Dendritic cell treated with granulocyte-macrophage colony-stimulating factor and Interleukin-4, amounts not matched to agents 40 ng/mL and 50 ng/mL, for 4 days (primary cell): ENCODE data around the gene ITGA6.
"Not testable (repeated sequence)": the region's sequence is repeated elsewhere in the genome, so short reads cannot be mapped to it uniquely, and the experiment has no call there.

Experiments used
- H3K27ac Mint-ChIP-seq: one replicate; pipeline ENCODE4 v1.8.0; 2022; ENCODE audit warnings: mild to moderate bottlenecking, mixed read lengths
- H3K27me3 Mint-ChIP-seq: one replicate; pipeline ENCODE4 v1.8.0; 2022; ENCODE audit warnings: mild to moderate bottlenecking, mixed read lengths
- H3K36me3 Mint-ChIP-seq: one replicate; pipeline ENCODE4 v1.8.0; 2022; ENCODE audit warnings: low read depth, mixed read lengths
- H3K4me1 Mint-ChIP-seq: one replicate; pipeline ENCODE4 v1.8.0; 2022; ENCODE audit warnings: low read depth, mixed read lengths
- H3K4me3 Mint-ChIP-seq: one replicate; pipeline ENCODE4 v1.8.0; 2022; ENCODE audit warnings: mild to moderate bottlenecking, moderate library complexity, mixed read lengths
- H3K9me3 Mint-ChIP-seq: one replicate; pipeline ENCODE4 v1.8.0; 2022; ENCODE audit warnings: mixed read lengths
- intact Hi-C: fragments of 100-400 bp; cut with micrococcal nuclease; formaldehyde crosslinking; loops from one replicate; pipeline ENCODE4 v1.15.0; 2022

Gene ITGA6

GRCh38 chr2:172510548-172510947 is 83.2 kb downstream of the ITGA6 start:
- H3K4me1 Mint-ChIP-seq = peaks cover 5% of the 10 kb centered on the region
- H3K4me3 Mint-ChIP-seq = no peak overlapping the region
- no peaks in the 10 kb centered on the region for H3K36me3 Mint-ChIP-seq
- H3K27ac Mint-ChIP-seq = no peak overlapping the region
- H3K27me3 Mint-ChIP-seq = no peaks in the 10 kb centered on the region
- peaks cover 32% of the 10 kb centered on the region for H3K9me3 Mint-ChIP-seq
- intact Hi-C loops = no loop called here

- H3K27ac Mint-ChIP-seq = no peak overlapping the region
Measured at GRCh38 chr2:172512810-172513523, 85.6 kb downstream of the ITGA6 start.

DNA sequence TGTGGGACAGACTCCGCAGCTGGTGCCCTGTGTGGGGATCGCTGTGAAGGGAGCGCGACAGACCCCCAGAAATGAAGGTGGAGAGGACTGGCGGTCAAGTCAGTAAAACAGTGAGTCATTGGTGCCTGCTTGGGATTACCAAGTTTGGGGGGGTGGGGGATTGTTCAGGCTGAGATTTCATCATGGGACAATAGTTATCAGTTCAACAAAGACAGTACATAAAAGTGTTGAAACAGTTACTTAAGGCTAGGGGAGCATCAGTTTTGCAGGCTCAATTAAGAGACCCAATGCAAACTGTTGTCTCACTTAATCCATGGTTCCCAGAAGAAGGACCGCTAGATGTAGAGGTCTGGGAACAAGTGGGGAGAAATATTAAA is 86.1 kb downstream of the ITGA6 start:
- H3K9me3 Mint-ChIP-seq = peaks cover 32% of the 10 kb centered on the region
- H3K36me3 Mint-ChIP-seq = no peaks in the 10 kb centered on the region
- H3K27me3 Mint-ChIP-seq = no peaks in the 10 kb centered on the region
- H3K4me1 Mint-ChIP-seq = peaks cover 11% of the 10 kb centered on the region
- H3K27ac Mint-ChIP-seq = no peak overlapping the region
- H3K4me3 Mint-ChIP-seq = no peak overlapping the region
- intact Hi-C loops = no loop called here

More at GRCh38 chr2:172512810-172513523, 85.6 kb downstream of the ITGA6 start:
- intact Hi-C loops = no loop called here
- H3K36me3 Mint-ChIP-seq = no peaks in the 10 kb centered on the region
- no peaks in the 10 kb centered on the region for H3K27me3 Mint-ChIP-seq
- peaks cover 32% of the 10 kb centered on the region for H3K9me3 Mint-ChIP-seq
- peaks cover 11% of the 10 kb centered on the region for H3K4me1 Mint-ChIP-seq
- H3K4me3 Mint-ChIP-seq = no peak overlapping the region

GRCh38 chr2:172513935-172514586 is 86.7 kb downstream of the ITGA6 start:
- Mint-ChIP-seq H3K4me3 (no peak overlapping the region), H3K27me3 (no peaks in the 10 kb centered on the region), H3K4me1 (peaks cover 11% of the 10 kb centered on the region), H3K9me3 (peaks cover 35% of the 10 kb centered on the region), H3K36me3 (no peaks in the 10 kb centered on the region), H3K27ac (no peak overlapping the region)
- intact Hi-C loops = no loop called here

GRCh38 chr2:172516299-172516698 is 88.9 kb downstream of the ITGA6 start:
- no peak overlapping the region for H3K4me3 Mint-ChIP-seq
- H3K27ac Mint-ChIP-seq = no peak overlapping the region
- intact Hi-C loops = no loop called here
- H3K36me3 Mint-ChIP-seq = no peaks in the 10 kb centered on the region
- H3K9me3 Mint-ChIP-seq = peaks cover 54% of the 10 kb centered on the region
- no peaks in the 10 kb centered on the region for H3K27me3 Mint-ChIP-seq
- peaks cover 6% of the 10 kb centered on the region for H3K4me1 Mint-ChIP-seq

- H3K36me3 Mint-ChIP-seq = no peaks in the 10 kb centered on the region
- intact Hi-C loops = no loop called here
- H3K27me3 Mint-ChIP-seq = no peaks in the 10 kb centered on the region
- H3K4me3 Mint-ChIP-seq = no peak overlapping the region
- H3K27ac Mint-ChIP-seq = no peak overlapping the region
- H3K9me3 Mint-ChIP-seq = peaks cover 32% of the 10 kb centered on the region
- peaks cover 6% of the 10 kb centered on the region for H3K4me1 Mint-ChIP-seq
Measured at GRCh38 chr2:172518995-172519394, 91.6 kb downstream of the ITGA6 start.

- H3K4me3 Mint-ChIP-seq = no peak overlapping the region
- intact Hi-C loops = no loop called here
- peaks cover 11% of the 10 kb centered on the region for H3K36me3 Mint-ChIP-seq
- H3K9me3 Mint-ChIP-seq = peaks cover 50% of the 10 kb centered on the region
- H3K27me3 Mint-ChIP-seq = no peaks in the 10 kb centered on the region
- H3K4me1 Mint-ChIP-seq = no peaks in the 10 kb centered on the region
- no peak overlapping the region for H3K27ac Mint-ChIP-seq
Measured at GRCh38 chr2:172525601-172526000, 98.2 kb downstream of the ITGA6 start.

GRCh38 chr2:172531309-172531708 is 103.9 kb downstream of the ITGA6 start:
- peaks cover 11% of the 10 kb centered on the region for H3K36me3 Mint-ChIP-seq
- H3K4me1 Mint-ChIP-seq = no peaks in the 10 kb centered on the region
- intact Hi-C loops = no loop called here
- H3K27me3 Mint-ChIP-seq = no peaks in the 10 kb centered on the region
- no peak overlapping the region for H3K27ac Mint-ChIP-seq
- no peak overlapping the region for H3K4me3 Mint-ChIP-seq
- peaks cover 58% of the 10 kb centered on the region for H3K9me3 Mint-ChIP-seq

DNA sequence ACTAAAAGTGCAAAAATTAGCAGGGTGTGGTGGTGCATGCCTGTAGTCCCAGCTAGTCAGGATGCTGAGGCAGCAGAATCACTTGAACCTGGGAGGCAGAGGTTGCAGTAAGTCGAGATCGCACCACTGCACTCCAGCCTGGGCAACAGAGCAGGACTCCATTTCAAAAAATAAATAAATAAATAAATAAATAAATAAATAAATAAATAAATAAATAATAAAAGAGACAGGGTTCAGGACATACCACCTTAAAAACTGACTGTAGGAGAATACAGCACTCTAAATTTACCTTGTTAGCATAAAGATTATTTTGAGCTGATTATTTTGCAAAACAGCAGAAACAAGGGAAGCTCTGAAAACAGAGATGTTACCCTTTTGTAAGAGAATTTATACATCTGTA is 105.1 kb downstream of the ITGA6 start:
- H3K27ac Mint-ChIP-seq, H3K4me1 Mint-ChIP-seq, H3K4me3 Mint-ChIP-seq, intact Hi-C loops, H3K27me3 Mint-ChIP-seq: not testable (repeated sequence)
- H3K9me3 Mint-ChIP-seq = peaks cover 59% of the 10 kb centered on the region
- H3K36me3 Mint-ChIP-seq = peaks cover 11% of the 10 kb centered on the region

DNA sequence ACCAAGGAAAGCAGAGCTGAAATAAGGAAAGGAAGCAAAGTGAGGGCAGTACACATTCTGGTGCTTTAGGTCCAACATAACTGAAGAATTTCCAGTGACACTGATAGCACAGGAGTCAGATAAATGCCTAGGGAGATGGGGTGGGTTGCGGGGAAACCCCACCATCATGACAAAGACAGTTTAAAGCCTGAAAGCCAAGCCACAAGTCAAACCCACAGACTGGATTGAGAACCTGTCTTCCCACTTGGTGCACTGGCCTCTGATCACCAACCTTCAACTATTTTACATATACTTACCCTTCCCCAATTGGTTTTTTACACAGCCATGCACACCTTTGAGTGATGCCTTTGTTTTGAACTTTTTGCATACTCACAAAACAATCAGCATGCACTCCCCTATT is 106.3 kb downstream of the ITGA6 start:
- intact Hi-C loops = no loop called here
- Mint-ChIP-seq H3K27me3 (no peaks in the 10 kb centered on the region), H3K4me1 (no peaks in the 10 kb centered on the region), H3K4me3 (no peak overlapping the region), H3K9me3 (peaks cover 60% of the 10 kb centered on the region), H3K27ac (no peak overlapping the region), H3K36me3 (peaks cover 11% of the 10 kb centered on the region)

- no peaks in the 10 kb centered on the region for H3K27me3 Mint-ChIP-seq
- intact Hi-C loops = no loop called here
- H3K27ac Mint-ChIP-seq = no peak overlapping the region
- no peaks in the 10 kb centered on the region for H3K4me1 Mint-ChIP-seq
- H3K4me3 Mint-ChIP-seq = no peak overlapping the region
- H3K9me3 Mint-ChIP-seq = peaks cover 56% of the 10 kb centered on the region
- peaks cover 3% of the 10 kb centered on the region for H3K36me3 Mint-ChIP-seq
Measured at GRCh38 chr2:172535119-172535518, 107.7 kb downstream of the ITGA6 start.

GRCh38 chr2:172537851-172538250 is 110.5 kb downstream of the ITGA6 start:
- H3K36me3 Mint-ChIP-seq, H3K4me3 Mint-ChIP-seq, H3K27me3 Mint-ChIP-seq, intact Hi-C loops, H3K4me1 Mint-ChIP-seq, H3K27ac Mint-ChIP-seq: not testable (repeated sequence)
- H3K9me3 Mint-ChIP-seq = peaks cover 57% of the 10 kb centered on the region

DNA sequence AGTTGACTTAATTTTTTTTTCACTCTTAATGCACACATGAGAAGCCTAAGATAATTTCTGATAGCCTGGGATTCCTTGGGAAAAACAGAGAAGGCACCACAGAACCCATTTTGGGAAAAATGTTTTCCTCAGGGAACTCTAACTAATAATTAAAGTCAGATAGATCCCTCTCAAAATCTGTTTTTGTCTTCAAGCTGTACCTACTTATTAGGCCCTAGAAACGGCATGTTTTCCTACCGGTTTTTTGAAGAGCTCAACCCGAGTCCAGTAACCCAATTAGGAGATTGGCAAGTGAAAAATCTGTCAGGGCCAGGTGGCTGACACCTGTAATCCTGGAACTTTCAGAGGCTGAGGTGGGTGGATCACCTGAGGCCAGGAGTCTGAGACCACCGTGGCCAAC is 112.4 kb downstream of the ITGA6 start:
- no peaks in the 10 kb centered on the region for H3K36me3 Mint-ChIP-seq
- no peak overlapping the region for H3K4me3 Mint-ChIP-seq
- intact Hi-C loops = no loop called here
- H3K27ac Mint-ChIP-seq = no peak overlapping the region
- peaks cover 52% of the 10 kb centered on the region for H3K9me3 Mint-ChIP-seq
- peaks cover 2% of the 10 kb centered on the region for H3K27me3 Mint-ChIP-seq
- H3K4me1 Mint-ChIP-seq = no peaks in the 10 kb centered on the region

- Mint-ChIP-seq H3K9me3 (peaks cover 46% of the 10 kb centered on the region), H3K4me1 (no peaks in the 10 kb centered on the region), H3K4me3 (no peak overlapping the region), H3K27ac (no peak overlapping the region), H3K27me3 (peaks cover 2% of the 10 kb centered on the region), H3K36me3 (no peaks in the 10 kb centered on the region)
- intact Hi-C loops = no loop called here
Measured at GRCh38 chr2:172540421-172540820, 113.0 kb downstream of the ITGA6 start.
